Sigmoid colon (tissue), 3 donors: ENCODE results near the gene SRSF5.

Experiments
- POLR2A ChIP-seq, 2 donors: fragments of 450-650 bp; IDR thresholded peaks; one replicate each; pipeline ENCODE4 v1.6.1; 2016; ENCODE audit warnings: antibody characterized with exemption in 2 of 2, mild to moderate bottlenecking in 2 of 2, moderate library complexity in 2 of 2
- TF ChIP-seq, protein P1 (sequence below), 4 experiments: fragments of 450-650 bp in 3 of 4; fragments of 200-600 bp in 1 of 4; IDR thresholded peaks; one replicate each; pipeline ENCODE4 v1.5.1; 2016 to 2019; ENCODE audit warnings: antibody characterized with exemption in 4 of 4, mild to moderate bottlenecking in 3 of 4, moderate library complexity in 2 of 4

DNA sequence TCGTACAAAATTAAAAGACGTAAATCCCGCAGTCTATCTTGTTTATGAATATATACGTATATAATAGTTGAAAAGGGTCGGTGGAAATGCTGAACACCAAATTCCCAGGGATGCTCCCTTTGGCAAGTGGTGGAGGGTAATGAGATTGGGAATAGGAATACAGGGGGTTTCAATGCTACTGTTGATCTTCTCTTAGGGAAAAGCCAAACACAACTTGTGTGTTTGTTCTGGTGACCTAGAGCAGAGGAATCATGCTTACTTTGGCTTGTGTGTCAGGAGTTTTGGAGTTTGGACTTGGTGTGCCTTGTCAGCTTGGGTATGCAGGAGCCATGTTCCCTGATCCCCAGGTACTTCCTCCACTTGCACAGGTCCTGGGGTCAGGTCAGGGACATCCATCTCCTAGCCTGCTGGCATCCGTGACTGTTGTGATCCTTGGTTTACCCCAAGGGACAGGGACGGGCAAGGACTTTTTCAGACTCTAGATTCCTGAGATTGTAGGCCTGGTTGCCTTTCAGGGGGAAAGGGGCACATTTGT, 26.0 kb downstream of the SRSF5 start:
- TF ChIP-seq, protein P1, sequence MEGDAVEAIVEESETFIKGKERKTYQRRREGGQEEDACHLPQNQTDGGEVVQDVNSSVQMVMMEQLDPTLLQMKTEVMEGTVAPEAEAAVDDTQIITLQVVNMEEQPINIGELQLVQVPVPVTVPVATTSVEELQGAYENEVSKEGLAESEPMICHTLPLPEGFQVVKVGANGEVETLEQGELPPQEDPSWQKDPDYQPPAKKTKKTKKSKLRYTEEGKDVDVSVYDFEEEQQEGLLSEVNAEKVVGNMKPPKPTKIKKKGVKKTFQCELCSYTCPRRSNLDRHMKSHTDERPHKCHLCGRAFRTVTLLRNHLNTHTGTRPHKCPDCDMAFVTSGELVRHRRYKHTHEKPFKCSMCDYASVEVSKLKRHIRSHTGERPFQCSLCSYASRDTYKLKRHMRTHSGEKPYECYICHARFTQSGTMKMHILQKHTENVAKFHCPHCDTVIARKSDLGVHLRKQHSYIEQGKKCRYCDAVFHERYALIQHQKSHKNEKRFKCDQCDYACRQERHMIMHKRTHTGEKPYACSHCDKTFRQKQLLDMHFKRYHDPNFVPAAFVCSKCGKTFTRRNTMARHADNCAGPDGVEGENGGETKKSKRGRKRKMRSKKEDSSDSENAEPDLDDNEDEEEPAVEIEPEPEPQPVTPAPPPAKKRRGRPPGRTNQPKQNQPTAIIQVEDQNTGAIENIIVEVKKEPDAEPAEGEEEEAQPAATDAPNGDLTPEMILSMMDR (IDR thresholded peaks at IDR 0.05) = no peak
- TF ChIP-seq POLR2A (IDR thresholded peaks at IDR 0.05) = no peak
